ENCODE data around the gene ARHGEF10L. TPM values are rescaled to one million over a fixed set of nuclear protein-coding genes. Genes with fewer than 3 reads are reported as not detected.

ARHGEF10L gene
- total RNA-seq, 1 donor: 16.8 TPM

DNA sequence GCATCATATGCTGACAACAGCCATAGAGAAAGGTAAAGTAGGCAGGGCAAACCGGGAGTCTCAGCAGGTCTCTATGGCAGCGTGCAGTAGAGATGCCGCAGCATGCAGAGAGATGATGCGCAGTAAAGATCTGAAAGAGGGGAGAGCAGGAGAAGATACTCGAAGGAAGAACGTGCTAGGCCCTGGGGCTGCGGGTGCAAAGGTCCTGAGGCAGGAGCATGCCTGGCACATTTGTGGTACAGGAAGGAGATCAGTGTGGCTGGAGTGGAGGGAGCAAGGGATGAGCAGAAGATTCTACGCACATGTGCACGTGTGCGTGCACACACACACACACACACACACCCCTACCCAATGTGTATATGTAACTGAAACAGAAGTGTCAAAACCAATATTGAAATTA lies 45.0 kb downstream of the ARHGEF10L start:
- H3K4me3 ChIP-seq (ENCODE audit: low read depth, low read length): no peak overlapping the region
- DNase-seq (ENCODE audit: low read depth): no peak
- TF ChIP-seq, protein P1, sequence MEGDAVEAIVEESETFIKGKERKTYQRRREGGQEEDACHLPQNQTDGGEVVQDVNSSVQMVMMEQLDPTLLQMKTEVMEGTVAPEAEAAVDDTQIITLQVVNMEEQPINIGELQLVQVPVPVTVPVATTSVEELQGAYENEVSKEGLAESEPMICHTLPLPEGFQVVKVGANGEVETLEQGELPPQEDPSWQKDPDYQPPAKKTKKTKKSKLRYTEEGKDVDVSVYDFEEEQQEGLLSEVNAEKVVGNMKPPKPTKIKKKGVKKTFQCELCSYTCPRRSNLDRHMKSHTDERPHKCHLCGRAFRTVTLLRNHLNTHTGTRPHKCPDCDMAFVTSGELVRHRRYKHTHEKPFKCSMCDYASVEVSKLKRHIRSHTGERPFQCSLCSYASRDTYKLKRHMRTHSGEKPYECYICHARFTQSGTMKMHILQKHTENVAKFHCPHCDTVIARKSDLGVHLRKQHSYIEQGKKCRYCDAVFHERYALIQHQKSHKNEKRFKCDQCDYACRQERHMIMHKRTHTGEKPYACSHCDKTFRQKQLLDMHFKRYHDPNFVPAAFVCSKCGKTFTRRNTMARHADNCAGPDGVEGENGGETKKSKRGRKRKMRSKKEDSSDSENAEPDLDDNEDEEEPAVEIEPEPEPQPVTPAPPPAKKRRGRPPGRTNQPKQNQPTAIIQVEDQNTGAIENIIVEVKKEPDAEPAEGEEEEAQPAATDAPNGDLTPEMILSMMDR (IDR thresholded peaks at IDR 0.05; ENCODE audit: insufficient read depth, low read depth, low read length): no peak

DNA sequence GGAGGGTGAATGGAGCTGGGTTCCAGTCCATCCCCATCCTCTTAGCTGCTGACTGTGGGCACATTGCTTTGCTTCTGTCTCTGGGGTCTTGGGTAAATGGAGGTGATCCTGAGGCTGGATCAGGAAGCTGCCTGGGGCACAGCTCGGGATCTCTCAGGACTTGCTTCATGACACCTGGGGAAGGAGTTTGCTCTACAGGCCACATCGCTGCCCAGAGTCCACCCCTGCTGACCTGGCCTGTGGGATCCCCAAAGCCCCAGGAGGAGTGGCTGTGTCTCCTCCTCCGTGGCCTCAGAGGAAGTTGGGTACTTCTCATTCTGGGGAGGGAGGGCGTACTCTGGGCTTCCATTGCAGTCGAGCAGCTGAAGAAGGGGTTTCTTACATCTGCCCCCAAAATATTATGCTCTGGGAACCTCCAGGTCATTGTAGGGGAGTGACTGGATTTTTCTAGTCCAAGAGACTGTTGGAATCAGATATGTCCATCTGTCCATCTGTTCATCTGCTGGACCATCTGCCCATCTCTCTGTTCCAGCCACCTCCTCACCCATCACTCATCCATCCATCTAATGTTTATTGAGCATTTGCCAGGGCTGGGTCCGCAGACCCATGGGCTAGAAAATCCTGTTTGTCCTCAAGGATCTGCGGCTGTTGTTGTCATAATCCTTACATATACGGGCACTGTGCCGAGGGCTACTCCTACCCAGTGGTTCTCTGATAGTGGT lies 45.9 kb downstream of the ARHGEF10L start:
- no peak for DNase-seq (ENCODE audit: low read depth)
- H3K4me3 ChIP-seq (ENCODE audit: low read depth, low read length): no peak overlapping the region
- TF ChIP-seq, protein P1 (IDR thresholded peaks at IDR 0.05; ENCODE audit: insufficient read depth, low read depth, low read length): no peak

DNA sequence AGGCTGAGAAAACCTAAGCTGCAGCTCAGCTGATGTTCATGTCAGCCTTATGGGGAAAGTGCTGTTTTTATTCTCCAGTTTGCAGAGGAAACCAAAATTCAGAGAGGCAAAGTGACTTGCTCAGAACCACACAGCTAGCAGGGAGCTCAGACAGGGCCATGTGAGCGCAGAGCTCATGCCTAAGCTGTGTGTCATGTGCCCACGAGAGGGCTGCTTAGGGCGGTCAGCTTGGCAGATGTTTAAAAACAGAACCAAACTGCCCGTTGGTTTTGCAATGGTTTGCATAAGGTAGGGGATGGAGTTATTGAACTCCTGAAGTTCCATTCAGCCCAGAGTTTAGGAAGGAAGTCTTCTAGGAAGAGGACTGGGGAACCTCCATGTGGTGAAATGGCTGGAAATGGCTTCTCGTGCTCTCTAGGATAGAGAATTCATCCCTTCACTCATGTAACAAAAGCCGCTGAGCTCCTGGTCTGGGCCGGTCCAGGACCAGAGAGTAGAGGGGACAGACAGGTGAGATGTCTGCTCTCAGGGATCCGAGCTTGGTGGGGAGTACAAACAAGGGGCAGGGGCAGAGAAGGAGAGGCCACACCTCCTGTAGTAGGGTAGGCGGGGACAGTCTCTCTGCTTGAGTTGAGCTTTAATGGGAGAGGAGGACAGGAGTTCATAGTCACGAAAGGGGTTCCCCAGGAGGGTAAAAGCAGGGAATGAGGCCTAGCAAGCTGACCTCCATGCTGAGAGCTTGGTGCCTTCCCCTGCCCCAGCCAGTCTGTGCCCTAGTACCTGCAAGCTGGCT lies 46.9 kb downstream of the ARHGEF10L start:
- H3K4me3 ChIP-seq (ENCODE audit: low read depth, low read length): no peak overlapping the region
- TF ChIP-seq, protein P1 (IDR thresholded peaks at IDR 0.05; ENCODE audit: insufficient read depth, low read depth, low read length): no peak
- DNase-seq (ENCODE audit: low read depth): peak; percentile 92

DNA sequence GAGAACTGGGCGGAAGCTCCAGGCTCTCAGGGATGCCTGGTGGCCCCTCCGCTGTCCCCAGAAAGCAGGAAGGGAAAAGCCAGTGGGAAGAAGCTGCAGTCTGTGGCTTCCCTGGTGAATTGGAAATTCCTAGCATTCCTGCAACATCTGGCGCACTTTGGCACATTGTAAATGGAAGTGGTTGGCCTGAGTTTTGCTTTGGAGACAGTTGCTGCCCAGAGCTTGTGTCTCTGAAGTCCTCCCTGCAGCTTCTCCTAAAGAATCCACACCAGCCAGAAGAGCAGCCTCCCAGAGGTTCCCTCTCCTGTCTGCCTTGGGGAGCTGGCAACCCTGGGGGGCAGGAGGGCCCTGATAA lies 48.2 kb downstream of the ARHGEF10L start:
- no peak overlapping the region for H3K4me3 ChIP-seq (ENCODE audit: low read depth, low read length)
- TF ChIP-seq, protein P1 (IDR thresholded peaks at IDR 0.05; ENCODE audit: insufficient read depth, low read depth, low read length): no peak
- DNase-seq (ENCODE audit: low read depth): peak; percentile 71

DNA sequence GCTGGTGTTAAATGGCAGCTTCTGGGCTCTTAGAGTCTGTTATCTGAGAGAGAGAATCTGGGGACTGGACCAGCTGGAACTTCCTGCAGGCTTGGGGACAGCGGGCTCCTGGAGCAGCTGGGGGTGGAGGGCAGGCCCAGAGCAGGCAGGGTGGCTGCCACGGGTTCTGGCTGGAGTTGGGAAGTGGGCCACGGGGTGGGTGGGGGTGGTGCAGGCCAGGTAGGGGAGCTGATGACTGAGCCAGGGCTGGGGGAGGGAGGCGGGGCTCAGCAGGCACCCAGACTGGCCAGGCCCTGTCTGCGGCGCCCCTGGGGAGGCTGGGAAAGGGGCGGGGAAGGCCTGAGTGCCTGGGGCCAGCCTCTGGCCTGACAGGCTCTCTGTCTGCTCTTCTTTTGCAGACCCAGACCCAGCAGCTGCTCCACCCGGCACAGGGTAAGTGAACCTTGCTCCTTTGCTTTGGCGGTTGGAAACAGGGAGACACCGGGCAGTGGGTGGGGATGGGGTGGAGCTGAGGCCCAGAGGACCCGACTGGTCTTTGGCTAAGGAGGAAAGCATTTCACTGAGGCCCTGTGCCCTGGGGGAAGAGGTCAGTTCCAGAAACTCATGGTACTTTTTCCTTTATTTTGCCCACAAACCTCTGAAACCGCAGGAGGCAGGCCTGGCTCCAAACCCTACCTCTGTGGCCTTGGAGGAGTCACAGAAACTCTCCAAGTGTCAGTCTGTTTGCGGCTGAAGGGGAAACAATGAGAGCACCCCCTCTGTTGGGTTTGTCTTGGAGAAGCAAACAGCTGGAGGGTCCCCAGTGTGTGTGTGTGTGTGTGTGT lies 48.8 kb downstream of the ARHGEF10L start:
- peak overlapping the region; percentile 37 for H3K4me3 ChIP-seq (ENCODE audit: low read depth, low read length)
- TF ChIP-seq, protein P1 (IDR thresholded peaks at IDR 0.05; ENCODE audit: insufficient read depth, low read depth, low read length): no peak
- peak; percentile 58 for DNase-seq (ENCODE audit: low read depth)

DNA sequence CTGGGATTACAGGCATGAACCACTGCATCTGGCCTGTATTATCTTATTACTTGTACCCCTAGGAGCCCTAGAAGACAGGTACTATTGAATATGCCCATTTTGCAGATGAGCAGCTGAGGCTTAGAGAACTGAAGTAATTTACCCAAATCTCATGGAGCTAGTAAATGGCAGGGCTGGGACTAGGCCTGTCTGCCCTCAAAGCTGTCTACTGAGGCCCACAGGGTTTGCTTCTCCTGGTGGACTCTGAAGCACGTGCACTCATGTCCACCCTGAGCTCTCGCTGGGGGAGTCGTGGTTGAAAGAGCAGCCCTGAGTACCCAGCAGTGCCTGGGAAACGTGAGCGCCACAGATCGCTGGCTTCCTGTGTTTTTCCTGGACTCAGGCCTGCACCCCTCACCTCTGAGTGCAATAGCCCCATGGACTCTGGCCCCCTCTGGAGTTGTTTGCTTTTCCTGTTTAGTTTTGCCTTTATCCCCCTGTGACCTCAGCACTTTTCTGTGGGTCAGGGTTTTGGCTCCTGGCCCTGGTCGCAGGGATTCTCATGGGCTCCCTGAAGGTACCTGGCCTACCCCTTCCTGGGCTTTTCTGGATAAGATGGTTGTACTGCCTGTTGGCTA lies 52.4 kb downstream of the ARHGEF10L start:
- DNase-seq (ENCODE audit: low read depth): no peak
- TF ChIP-seq, protein P1 (IDR thresholded peaks at IDR 0.05; ENCODE audit: insufficient read depth, low read depth, low read length): no peak
- H3K4me3 ChIP-seq (ENCODE audit: low read depth, low read length): no peak overlapping the region
